A549 (cell line): ENCODE results near the gene SLC39A11.

ENCODE experiments used
- CTCF ChIP-seq: fragments of >200 bp; sonication (Bioruptor Twin); formaldehyde crosslinking; IDR thresholded peaks from 3 replicates; pipeline ENCODE4 v1.5.1; 2016
- POLR2A ChIP-seq: IDR thresholded peaks from 2 replicates; pipeline ENCODE4 v1.6.1; 2012; ENCODE audit warnings: mild to moderate bottlenecking, low read length

- TF ChIP-seq POLR2A (no peak), CTCF (no peak)
Measured at GRCh38 chr17:72974605-72975232, 117.8 kb downstream of the SLC39A11 start.
